Measurements from ENCODE around the gene TIMP2. TPM values are rescaled to one million over a fixed set of nuclear protein-coding genes. Genes with fewer than 3 reads are reported as not detected.

The TIMP2 gene
- total RNA-seq, 4 donors from 2014 or later: 139 to 161 (median 150) TPM

DNA sequence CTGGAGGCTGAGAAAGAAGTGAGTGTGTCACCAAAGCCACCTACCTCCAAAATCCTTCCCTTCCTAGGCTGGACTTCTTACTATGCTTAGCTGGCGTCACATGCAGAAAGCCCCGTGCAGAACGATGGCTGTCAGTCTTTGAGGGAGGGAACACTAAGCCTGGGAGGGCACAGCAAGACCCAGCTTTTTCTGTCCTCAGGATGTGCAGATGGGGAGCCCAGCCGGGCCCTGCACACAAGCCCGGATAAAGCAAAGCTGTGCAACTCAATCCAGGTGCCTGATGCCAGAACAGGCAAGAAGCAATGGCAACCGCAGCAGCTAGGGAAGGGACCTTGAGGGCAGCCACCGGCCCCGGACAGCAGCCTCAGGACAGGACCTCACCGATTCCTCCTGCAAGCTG, 70.7 kb downstream of the TIMP2 start:
- ATAC-seq (ENCODE audit: low FRiP score): no peak
- TF ChIP-seq, protein P1, sequence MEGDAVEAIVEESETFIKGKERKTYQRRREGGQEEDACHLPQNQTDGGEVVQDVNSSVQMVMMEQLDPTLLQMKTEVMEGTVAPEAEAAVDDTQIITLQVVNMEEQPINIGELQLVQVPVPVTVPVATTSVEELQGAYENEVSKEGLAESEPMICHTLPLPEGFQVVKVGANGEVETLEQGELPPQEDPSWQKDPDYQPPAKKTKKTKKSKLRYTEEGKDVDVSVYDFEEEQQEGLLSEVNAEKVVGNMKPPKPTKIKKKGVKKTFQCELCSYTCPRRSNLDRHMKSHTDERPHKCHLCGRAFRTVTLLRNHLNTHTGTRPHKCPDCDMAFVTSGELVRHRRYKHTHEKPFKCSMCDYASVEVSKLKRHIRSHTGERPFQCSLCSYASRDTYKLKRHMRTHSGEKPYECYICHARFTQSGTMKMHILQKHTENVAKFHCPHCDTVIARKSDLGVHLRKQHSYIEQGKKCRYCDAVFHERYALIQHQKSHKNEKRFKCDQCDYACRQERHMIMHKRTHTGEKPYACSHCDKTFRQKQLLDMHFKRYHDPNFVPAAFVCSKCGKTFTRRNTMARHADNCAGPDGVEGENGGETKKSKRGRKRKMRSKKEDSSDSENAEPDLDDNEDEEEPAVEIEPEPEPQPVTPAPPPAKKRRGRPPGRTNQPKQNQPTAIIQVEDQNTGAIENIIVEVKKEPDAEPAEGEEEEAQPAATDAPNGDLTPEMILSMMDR (IDR thresholded peaks at IDR 0.05): no peak

DNA sequence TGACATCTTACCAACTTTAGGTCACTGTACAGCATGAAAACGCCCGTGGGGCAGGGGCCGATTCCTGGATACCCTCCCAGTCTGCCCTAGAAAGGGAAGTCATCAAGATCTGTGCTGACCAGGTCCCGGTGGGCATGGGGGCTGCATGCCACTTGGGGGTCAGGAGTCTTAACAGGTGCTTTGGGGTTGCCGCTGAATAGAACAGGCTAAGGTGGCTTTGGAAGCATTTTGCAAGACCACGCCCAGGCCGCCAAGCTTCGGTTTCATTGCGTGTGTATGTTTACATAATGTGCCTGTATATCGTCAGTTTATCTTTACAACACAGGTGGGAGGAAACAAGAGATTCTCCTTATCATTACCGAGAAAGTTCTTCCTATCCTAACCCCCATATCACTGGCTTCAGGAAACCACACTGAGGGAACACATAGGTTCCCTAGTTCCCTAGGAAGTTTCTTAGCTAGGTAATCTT, 71.2 kb downstream of the TIMP2 start:
- TF ChIP-seq, protein P1 (IDR thresholded peaks at IDR 0.05): no peak

More for the DNA sequence above, 70.7 kb downstream of the TIMP2 start:
- no peak for DNase-seq (ENCODE audit: low spot score)

DNA sequence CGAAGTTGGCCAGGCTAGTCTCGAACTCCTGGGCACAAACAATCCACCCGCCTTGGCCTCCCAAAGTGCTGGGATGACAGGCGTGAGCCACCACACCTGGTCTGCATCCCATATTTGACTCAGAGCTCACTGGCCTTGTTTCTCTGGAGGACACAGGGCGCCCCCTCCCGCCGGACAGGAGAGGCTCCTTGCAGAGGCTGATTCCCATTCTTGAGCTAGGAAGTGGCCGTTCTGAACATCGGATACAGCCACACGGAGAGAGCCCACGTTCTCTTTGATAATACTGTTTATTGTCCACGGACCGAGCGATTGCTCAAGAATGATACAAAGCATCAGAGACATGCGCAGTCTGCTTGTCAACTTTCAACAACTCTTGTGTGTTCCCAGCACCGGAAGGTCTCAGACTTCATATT, 72.5 kb downstream of the TIMP2 start:
- TF ChIP-seq, protein P1 (IDR thresholded peaks at IDR 0.05): no peak
- ATAC-seq (ENCODE audit: low FRiP score): no peak

More for the DNA sequence above, 71.2 kb downstream of the TIMP2 start:
- DNase-seq (ENCODE audit: low spot score): no peak
- ATAC-seq (ENCODE audit: low FRiP score): no peak

DNA sequence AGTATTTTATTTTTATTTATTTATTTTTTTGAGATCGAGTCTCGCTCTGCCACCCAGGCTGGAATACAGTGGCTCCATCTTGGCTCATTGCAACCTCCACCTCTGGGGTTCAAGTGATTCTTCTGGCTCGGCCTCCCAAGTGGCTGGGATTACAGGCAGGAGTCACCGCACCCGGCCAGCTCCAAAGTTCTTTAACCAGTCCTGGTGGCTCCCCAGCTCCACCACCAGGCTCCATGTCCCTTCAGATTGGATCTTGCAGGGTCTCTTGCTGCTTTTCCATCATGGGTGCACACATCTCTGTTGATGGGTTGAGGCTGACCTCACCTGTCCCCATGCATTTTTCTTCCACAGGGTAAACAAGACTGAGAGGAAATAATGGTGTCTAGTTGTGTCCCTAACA, 76.2 kb downstream of the TIMP2 start:
- ATAC-seq (ENCODE audit: low FRiP score): no peak
- TF ChIP-seq, protein P1 (IDR thresholded peaks at IDR 0.05): no peak
- no peak for DNase-seq (ENCODE audit: low spot score)

More for the DNA sequence above, 72.5 kb downstream of the TIMP2 start:
- no peak for DNase-seq (ENCODE audit: low spot score)

DNA sequence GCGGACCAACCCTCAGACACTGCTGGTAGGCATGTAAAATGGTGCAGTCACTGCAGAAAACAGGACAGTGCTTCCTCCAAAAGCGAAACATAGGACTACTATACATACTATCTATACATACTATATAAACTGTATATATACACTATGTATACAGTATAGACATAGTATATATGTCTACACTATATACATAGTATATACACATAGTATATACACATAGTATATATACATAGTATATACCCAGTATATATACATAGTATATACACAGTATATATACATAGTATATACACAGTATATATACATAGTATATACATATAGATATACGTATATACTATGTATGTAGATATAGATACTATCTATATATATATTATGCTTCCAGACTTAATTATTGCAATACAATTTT, 78.1 kb downstream of the TIMP2 start:
- DNase-seq (ENCODE audit: low spot score): no peak

DNA sequence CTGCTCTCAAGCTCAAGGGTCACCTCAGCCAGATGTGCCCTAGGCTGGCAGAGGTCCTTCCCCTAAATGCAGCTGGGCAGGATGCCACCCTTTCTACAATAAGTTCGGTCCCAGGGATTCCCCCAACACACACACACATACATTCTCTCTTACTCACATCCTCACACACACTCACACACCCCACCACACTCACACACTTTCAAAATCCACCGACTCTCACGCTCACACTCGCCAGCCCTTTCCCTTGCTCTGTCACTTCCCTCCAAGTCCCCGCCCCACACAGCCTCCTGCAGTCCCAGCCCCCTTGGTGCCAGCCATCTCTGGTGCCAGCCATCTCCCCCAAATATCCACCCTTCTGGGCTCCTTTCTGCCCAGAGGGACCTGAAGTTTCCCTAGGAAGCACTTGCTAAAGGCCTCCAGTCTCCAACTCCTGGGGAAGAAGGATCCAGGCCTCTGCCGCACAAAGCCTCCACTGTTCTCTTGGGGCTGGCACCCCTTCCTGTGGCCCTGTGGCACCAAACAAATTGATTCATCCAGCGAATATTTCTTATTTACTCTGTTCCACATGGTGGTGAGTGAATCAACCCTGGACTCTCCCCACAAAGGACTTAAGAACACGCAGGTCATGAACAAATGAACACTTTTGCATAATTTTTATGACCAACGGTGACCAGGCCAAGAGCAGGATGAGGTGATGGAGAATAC, 80.7 kb downstream of the TIMP2 start:
- ATAC-seq (ENCODE audit: low FRiP score) (no peak), DNase-seq (ENCODE audit: low spot score) (no peak)
- TF ChIP-seq, protein P1 (IDR thresholded peaks at IDR 0.05): no peak

More for the DNA sequence above, 78.1 kb downstream of the TIMP2 start:
- TF ChIP-seq, protein P1 (IDR thresholded peaks at IDR 0.05): no peak
- no peak for ATAC-seq (ENCODE audit: low FRiP score)
